SK-N-SH treated with all-trans-retinoic acid at 6 μM for 48 hours (cell line): ENCODE measurements around the gene SMYD3.

Source experiments
- ATAC-seq: fragments of 200-7000 bp; cut with Tn5 transposase; 3 replicates; pipeline ENCODE4 v1.9.1; 2020; ENCODE audit warnings: mild to moderate bottlenecking, moderate library complexity
- ARNTL ChIP-seq: fragments of 450-650 bp; formaldehyde crosslinking; IDR thresholded peaks from 2 replicates; pipeline ENCODE4 v1.5.0; 2020; ENCODE audit warnings: low read depth, mild to moderate bottlenecking, moderate library complexity, borderline replicate concordance
- BACH2 ChIP-seq: fragments of 250-450 bp; sonication (Bioruptor Pico); IDR thresholded peaks from 2 replicates; pipeline ENCODE4 v1.9.0; 2021; ENCODE audit warnings: mild to moderate bottlenecking, borderline replicate concordance
- CREB5 ChIP-seq: fragments of 250-450 bp; sonication (Bioruptor Pico); IDR thresholded peaks from 2 replicates; pipeline ENCODE4 v1.5.1; 2020; ENCODE audit warnings: low read depth, mild to moderate bottlenecking, moderate library complexity
- CSDC2 ChIP-seq: fragments of 250-450 bp; sonication (Bioruptor Pico); IDR thresholded peaks from 2 replicates; pipeline ENCODE4 v1.5.0; 2020; ENCODE audit warnings: mild to moderate bottlenecking, moderate library complexity
- CSRNP3 ChIP-seq: fragments of 250-450 bp; sonication (Bioruptor Pico); IDR thresholded peaks from 2 replicates; pipeline ENCODE4 v1.5.1; 2021; ENCODE audit warnings: mild to moderate bottlenecking, moderate library complexity
- ESRRG ChIP-seq: fragments of 250-450 bp; sonication (Bioruptor Pico); IDR thresholded peaks from 2 replicates; pipeline ENCODE4 v1.6.1; 2021; ENCODE audit warnings: mild to moderate bottlenecking
- GLIS3 ChIP-seq: fragments of 250-450 bp; sonication (Bioruptor Pico); IDR thresholded peaks from 2 replicates; pipeline ENCODE4 v1.5.0; 2020; ENCODE audit warnings: mild to moderate bottlenecking, moderate library complexity
- OSR1 ChIP-seq: fragments of 250-450 bp; sonication (Bioruptor Pico); IDR thresholded peaks from 2 replicates; pipeline ENCODE4 v1.8.0; 2022; ENCODE audit warnings: moderate library complexity, mild to moderate bottlenecking, inconsistent platforms
- PATZ1 ChIP-seq: fragments of 250-450 bp; sonication (Bioruptor Pico); IDR thresholded peaks from 2 replicates; pipeline ENCODE4 v1.8.0; 2020; ENCODE audit warnings: mild to moderate bottlenecking, moderate library complexity, borderline replicate concordance
- POU6F1 ChIP-seq: fragments of 250-450 bp; sonication (Bioruptor Pico); IDR thresholded peaks from 2 replicates; pipeline ENCODE4 v1.8.0; 2021; ENCODE audit warnings: low read depth, mild to moderate bottlenecking, moderate library complexity, borderline replicate concordance
- PPARA ChIP-seq: fragments of 250-450 bp; sonication (Bioruptor Pico); IDR thresholded peaks from 2 replicates; pipeline ENCODE4 v1.5.0; 2020; ENCODE audit warnings: mild to moderate bottlenecking, borderline replicate concordance
- RARB ChIP-seq: fragments of 250-450 bp; sonication (Bioruptor Pico); IDR thresholded peaks from 2 replicates; pipeline ENCODE4 v1.8.0; 2021; ENCODE audit warnings: mild to moderate bottlenecking, moderate library complexity
- SNAI2 ChIP-seq: fragments of 250-450 bp; sonication (Bioruptor Pico); IDR thresholded peaks from 2 replicates; pipeline ENCODE4 v1.5.0; 2020; ENCODE audit warnings: mild to moderate bottlenecking, moderate library complexity
- TCF4 ChIP-seq: fragments of 250-450 bp; sonication (Bioruptor Pico); IDR thresholded peaks from 2 replicates; pipeline ENCODE4 v1.8.0; 2021; ENCODE audit warnings: mild to moderate bottlenecking, moderate library complexity, borderline replicate concordance
- TOX ChIP-seq: fragments of 250-450 bp; sonication (Bioruptor Pico); IDR thresholded peaks from 2 replicates; pipeline ENCODE4 v1.8.0; 2021; ENCODE audit warnings: mild to moderate bottlenecking, moderate library complexity, borderline replicate concordance
- ZFP3 ChIP-seq: fragments of 250-450 bp; sonication (Bioruptor Pico); IDR thresholded peaks from 2 replicates; pipeline ENCODE4 v1.5.0; 2020; ENCODE audit warnings: mild to moderate bottlenecking, moderate library complexity
- ZFP30 ChIP-seq: fragments of 450-650 bp; formaldehyde crosslinking; IDR thresholded peaks from 2 replicates; pipeline ENCODE4 v1.5.0; 2022; ENCODE audit warnings: mild to moderate bottlenecking, moderate library complexity
- ZNF565 ChIP-seq: fragments of 450-650 bp; formaldehyde crosslinking; conservative IDR thresholded peaks from 2 replicates; pipeline ENCODE4 v1.5.0; 2020; ENCODE audit warnings: low read depth, mild to moderate bottlenecking, moderate library complexity
- ZNF70 ChIP-seq: fragments of 450-650 bp; formaldehyde crosslinking; IDR thresholded peaks from 2 replicates; pipeline ENCODE4 v1.5.0; 2020; ENCODE audit warnings: mild to moderate bottlenecking, moderate library complexity

The SMYD3 gene

GRCh38 chr1:246526915-246527314 is 19.8 kb upstream of the SMYD3 start (continued):
- TF ChIP-seq CSRNP3 (CRISPR knock-in tag) = no peak
- TF ChIP-seq RARB = no peak

- ATAC-seq = no peak
- TF ChIP-seq ZNF565 (CRISPR knock-in tag) (no peak), ZFP30 (no peak), POU6F1 (CRISPR knock-in tag) (no peak), ZFP3 (CRISPR knock-in tag) (no peak), TOX (CRISPR knock-in tag) (no peak)
- TF ChIP-seq, all 23 proteins: peak for 0
Measured at GRCh38 chr1:246526380-246526779, 19.3 kb upstream of the SMYD3 start.

- TF ChIP-seq TCF4 (CRISPR knock-in tag) (no peak), ZFP3 (CRISPR knock-in tag) (no peak), CSRNP3 (CRISPR knock-in tag) (no peak)
- ATAC-seq = no peak
Measured at GRCh38 chr1:246519514-246519913, 12.4 kb upstream of the SMYD3 start.

- no peak for ATAC-seq
- TF ChIP-seq GLIS3 (CRISPR knock-in tag) (no peak), CREB5 (CRISPR knock-in tag) (no peak), ZFP3 (CRISPR knock-in tag) (no peak), OSR1 (CRISPR knock-in tag) (no peak), SNAI2 (CRISPR knock-in tag) (no peak), CSDC2 (CRISPR knock-in tag) (no peak), PATZ1 (CRISPR knock-in tag) (no peak), ZFP30 (no peak), PPARA (CRISPR knock-in tag) (no peak), BACH2 (CRISPR knock-in tag) (no peak), TOX (CRISPR knock-in tag) (no peak), ARNTL (CRISPR knock-in tag) (no peak)
Measured at GRCh38 chr1:246518456-246519205, 11.6 kb upstream of the SMYD3 start.

GRCh38 chr1:246517391-246517790 is 10.3 kb upstream of the SMYD3 start:
- ATAC-seq = no peak
- no peak for TF ChIP-seq PPARA (CRISPR knock-in tag)
- no peak for TF ChIP-seq ESRRG
- TF ChIP-seq CREB5 (CRISPR knock-in tag) = no peak
- no peak for TF ChIP-seq OSR1 (CRISPR knock-in tag)
- TF ChIP-seq POU6F1 (CRISPR knock-in tag) = no peak
- TF ChIP-seq BACH2 (CRISPR knock-in tag) = no peak
- no peak for TF ChIP-seq CSDC2 (CRISPR knock-in tag)
- TF ChIP-seq ZNF70 = no peak
- no peak for TF ChIP-seq ZFP3 (CRISPR knock-in tag)
- TF ChIP-seq ARNTL (CRISPR knock-in tag) = no peak
- TF ChIP-seq RARB = no peak
- TF ChIP-seq CSRNP3 (CRISPR knock-in tag) = no peak
- TF ChIP-seq TOX (CRISPR knock-in tag) = no peak
